ENCODE measurements around the gene LRRC61.
"Not testable (repeated sequence)": the region's sequence is repeated elsewhere in the genome, so short reads cannot be mapped to it uniquely, and the experiment has no call there.

LRRC61 gene

DNA sequence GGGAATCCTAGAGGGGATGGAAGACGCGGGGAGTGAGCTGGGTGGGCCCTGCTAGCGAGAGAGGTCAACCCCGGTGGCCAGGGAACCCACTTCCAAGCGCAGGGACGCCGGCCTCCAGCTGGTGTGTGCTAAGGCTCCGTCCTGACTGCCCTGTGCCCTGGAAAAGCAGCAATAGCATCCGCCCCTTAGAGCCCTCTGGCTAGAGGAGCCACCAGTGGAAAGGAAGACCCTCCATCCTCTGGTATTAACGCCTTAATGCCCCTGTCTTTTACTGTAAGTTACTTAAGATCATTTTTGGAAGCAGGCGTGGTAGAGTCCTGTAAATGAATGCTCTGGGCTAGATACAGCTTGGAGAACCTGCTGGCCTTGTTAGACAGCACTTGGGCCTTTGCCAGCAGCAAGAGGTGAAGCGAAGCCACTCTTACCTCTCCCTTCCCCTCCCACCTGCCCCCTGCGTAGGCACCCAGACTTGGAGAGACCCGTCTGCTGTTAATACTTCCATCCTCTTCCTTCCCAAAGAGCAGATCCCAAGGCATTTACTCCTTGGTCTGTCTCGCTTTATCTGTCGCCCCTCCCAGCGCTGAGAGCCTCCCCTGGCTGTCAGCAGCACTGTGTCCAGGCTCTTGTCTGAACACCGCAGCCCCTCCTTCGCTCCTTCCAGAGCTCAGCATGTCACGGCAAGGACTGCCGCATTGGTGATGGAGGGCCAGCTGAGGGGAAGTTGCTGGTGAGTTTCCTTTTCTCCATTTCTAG, 50.1 kb downstream of the LRRC61 start:
- DNase-seq = no peak

DNA sequence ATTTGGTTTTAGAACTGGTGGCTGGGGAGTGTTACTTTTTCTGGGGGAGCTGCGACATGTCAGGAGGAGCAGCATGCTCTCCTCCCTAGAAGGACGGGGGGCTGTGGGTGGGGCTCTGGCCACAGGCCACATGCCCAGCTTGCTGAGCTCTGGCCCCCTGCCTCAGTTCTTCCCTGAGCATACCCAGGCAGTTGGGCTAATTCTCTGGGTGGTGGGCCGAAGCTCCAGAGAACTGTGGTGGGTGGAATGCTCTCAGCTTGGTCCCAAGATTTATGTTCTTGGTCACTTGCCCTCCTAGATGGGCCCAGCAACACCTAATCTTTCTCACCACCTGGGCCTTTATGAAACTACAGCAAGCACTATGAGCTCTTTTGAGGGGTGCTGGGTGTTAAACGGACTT, 50.9 kb downstream of the LRRC61 start:
- DNase-seq = no peak

DNA sequence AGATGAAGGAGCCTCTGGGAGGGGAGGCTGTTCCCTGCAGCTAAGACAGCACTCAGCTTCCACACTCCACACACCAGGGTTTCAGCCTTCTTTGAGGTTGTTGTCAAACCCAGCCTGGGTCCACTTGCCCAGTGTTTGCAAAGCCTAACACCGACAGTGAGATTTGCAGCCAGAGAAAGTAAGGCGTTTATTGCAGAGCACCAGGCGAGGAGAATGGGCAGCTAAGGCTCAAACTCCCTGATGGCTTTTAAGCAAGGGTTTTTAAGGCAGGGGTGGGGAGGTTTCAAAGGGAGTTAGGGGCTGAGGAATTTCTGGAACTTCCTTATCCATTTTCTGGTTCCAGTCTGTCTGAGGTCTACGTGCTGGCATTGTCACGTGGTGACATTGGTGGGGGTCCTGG, 51.3 kb downstream of the LRRC61 start:
- DNase-seq = no peak

DNA sequence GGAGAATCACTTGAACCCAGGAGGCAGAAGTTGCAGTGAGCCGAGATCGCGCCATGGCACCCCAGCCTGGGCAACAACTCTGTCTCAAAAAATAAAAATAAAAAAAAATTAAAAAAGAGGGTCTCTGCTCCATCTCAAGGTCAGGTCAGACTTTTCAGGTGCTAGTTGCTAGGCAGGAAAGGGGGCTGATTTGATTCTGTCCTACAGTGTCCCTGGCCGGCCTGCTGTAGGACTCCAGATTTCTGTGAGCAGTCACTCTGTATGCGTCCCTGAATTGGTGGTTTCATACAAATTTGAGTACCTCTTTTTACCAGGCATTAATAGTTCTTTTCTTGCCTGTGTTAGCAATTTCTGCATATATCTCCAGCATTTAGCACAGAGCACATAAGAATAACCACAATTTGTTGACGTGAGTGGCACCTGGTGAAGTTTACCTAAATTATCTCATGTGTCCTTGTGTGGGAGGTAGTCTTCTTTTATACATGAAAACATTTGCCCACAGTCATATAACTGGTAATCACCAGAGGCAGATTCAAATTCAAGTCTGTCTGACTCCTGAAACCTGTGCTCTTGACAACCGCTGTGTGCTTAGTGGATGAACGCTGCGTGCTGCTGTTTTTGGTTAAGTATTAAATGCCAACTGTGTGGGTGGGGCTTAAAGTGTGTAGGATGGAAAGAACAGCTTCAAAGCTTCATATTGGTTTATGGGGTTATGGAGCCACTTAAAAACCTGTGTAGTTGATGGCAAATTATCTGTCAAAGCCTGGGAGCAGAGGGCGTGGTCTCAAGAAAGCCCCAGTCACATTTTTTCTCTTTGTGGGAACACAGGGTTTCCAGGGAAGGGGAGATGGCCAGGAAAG, 52.7 kb downstream of the LRRC61 start:
- no peak for DNase-seq

DNA sequence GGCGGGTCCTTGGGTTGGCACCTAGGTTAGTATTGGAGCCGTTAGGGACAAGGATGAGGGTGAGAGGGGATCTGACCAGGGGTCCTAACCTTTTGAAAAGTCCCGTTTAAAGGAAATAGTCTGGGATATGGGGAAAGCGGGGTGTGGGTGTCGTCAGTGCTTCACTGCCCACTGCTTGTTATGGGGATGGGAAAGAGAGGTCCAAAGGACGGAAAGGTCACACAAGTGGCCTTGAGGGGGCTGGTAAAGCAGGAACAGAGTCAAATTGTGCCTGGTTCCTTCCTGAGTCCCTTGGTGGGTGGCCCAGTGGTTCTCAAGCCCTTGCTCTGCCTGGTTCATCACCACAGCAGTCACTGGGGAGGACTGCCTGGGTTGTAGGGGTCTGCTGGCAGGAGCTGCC, 53.4 kb downstream of the LRRC61 start:
- DNase-seq = no peak

DNA sequence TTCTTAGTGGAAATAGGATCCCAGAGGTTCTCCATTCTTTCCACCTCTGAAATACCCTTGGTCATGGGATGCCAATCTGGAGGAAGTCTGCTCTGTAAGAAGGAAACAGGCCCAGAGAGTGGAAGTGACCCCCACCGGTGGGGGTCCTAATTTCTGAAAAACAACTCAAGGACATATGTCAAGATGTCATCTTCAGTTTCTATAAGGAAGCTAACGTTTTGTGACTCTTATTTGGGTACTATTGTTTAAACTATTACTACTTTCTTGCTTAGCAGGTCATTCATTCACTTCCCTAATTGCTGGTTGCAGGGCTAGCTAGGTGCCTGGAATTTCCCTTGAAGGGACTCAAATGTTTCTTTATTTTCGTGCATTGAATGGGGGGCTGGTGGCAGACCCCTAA, 54.0 kb downstream of the LRRC61 start:
- DNase-seq = no peak

DNA sequence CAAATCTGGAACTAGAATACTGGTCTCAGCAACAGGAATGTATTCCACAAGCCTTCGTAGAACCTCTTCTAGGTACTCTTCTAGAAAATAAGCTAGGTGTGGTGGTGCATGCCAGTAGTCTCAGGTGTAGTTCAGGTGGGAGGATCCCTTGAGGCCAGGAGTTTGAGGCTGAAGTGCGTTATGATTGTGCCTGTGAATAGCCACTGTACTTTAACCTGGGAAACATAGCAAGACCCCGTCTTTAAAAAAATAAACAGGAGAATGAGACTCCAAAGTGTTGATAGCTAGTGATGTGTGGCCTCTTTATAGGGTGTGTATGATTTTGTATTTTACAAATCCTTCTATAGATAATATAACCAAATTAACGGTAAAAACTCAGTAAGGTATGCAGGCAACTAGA, 54.5 kb downstream of the LRRC61 start:
- DNase-seq = no peak

DNA sequence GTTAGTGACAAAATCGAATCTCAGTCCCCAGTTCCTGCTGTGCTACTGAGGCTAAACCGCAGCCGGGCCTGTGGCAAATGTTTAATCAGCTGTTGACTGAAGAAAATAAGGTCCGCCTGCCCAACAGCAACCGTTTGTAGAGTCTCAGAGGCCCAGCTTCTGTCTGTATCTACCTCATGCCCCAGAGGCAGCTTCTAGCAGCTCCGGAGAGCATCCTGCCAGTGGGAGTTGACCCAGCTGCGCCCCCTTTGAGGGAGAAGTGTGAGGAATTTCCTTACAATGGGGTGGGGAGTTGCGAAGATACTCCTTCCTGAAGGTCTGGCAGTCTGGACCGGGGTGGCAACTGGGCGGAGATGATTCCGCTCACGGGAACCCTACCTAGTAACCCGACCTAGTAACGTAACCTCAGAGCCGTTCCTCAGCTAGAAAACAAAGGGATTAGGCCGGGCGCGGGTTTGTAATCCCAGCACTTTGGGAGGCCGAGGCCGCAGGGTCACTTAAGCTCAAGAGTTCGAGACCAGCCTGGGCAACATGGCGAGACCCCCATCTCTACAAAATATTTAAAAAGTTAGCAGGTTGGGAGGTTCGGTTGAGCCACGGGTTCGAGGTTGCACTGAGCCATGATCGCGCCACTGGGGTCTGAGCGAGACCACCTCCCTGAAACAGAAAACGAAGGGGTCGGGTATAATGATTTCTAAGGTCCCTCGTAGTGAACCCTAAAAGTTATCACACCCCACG, 55.1 kb downstream of the LRRC61 start:
- DNase-seq = no peak

DNA sequence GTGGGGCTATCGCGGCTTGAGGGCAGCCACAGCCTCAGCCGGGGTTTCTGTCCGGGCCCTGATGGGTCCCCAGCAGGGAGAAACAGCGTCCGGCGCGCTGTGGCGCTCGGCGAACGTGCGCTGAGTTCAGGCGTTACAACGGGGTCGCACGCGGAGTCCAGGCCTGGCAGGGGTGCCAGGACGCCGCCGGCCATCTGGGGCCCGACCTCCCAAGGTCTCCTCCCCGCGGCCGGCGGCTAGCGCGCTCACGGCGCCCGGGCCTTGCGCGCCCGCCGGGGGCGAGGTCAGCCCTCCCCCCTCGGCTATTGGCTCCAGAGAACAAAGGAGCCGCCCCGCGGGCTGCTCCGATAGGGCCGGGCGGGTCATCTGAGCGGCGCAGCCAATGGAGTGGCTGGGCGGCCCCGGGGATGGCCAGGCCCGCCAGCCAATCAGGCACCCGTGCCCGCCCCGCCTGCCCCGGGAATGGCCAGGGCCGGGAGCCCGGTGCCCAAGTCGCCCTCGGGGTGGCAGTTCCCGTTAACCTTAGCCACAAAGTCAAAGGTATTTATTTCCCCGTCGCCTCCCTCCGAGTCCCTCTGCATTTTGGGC, 55.8 kb downstream of the LRRC61 start, which contains the start of gene ZNF775:
ZNF775 (plus strand) TSS at position 478 of the 588 bp plus-strand sequence. CDS start 9,141 bp downstream, outside the sequence.
- peak; percentile 86 for DNase-seq

DNA sequence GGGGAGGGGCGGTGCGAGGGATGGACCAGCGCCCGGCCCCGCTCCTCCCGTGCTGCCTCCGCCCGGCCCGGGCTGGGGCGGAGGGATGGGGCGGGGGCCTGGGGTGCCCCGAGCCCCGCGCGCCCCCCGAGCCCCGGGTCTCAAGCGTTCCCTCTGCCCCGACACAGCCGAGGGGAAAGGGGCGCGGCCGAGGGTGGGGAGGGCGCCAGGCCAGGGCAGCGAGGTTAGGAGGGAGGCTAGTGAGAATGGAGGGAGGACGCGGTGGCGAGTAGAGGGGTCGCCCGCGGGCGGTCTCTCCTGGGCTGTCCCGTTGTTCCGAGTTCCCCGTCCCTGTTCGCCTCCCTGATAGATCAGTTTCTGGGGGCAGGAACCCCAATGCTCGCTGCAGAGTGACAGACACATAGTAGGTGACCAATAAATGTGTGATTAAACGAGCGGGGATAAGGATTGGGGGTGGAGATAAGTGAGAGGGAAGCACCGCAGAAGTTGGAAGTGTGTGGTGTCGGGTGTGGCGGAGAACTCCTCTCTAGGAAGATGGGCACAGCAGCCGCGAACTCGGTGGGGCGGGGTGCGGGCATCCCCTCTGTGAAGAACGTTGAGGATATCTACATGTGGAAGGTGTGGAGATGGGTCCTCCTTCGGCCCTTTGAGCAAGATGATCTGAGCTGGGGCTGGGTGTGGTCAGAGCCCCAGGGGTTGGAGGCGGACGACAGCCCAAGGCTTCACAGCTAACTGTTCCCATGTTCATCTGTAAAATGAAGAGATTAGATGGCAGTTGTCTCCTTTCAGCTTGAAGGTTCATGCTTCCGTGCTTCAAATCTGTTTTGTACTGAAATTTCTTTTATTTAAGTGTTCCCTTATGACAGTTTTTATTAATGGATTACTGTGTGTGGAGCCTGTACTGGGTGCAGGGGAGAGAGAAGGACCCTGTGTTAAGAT, 56.6 kb downstream of the LRRC61 start:
- no peak for DNase-seq

DNA sequence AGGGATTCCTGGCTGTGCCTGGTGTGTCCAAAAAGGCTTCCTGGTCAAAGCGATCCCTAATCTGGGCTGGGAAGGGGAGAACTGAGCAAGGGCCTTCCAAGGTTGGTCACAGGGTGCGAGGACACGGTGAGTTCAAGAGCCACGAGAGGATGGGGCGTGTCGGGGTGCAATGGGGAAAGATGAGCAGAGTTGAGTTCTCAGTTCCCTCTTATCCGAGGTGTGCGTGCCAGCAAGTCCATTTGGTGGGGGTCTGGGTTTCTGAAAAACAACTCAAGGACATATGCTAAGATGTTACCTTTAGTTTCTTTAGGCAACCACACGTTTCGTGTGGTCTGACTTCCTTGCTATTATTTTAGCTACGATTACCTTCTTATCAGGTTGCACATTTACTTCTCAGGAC, 57.3 kb downstream of the LRRC61 start:
- no peak for DNase-seq

DNA sequence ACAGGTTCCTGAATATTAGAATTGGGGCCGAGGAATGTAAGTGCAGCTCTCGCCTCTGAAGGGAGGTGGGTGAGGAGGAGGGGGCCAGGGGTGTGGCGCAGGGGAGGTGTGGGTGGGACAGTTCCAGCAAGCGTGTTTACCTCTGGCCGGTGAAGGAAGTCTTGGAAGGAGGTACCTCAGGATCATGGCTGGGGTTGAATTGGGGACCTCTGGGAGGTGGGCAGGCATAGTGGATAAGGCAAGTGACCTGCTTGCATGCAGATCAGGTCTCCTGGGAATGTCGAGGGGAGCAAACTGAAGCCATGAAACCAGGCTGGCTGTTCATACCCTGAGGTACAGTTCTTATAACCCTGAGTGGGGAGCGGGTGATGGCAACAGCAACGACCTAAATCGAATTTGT, 57.9 kb downstream of the LRRC61 start:
- DNase-seq = no peak

DNA sequence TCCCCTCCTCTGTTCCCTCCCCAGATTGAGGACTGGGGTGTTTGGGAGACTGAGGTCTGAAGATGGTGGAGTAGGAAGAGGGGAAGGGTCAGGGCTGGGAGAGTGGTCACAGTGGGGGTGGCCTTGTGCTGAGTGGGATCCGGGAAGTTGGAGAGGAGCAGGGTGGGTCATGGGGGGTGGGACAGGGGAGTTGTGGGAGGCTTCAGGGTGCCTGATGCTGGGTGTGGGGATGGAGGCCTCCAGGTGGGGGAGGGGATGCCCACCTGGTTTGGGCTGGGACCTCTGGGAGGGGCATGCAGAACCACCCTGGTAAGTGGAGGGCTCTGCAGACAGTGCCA, 58.6 kb downstream of the LRRC61 start:
- DNase-seq = no peak

DNA sequence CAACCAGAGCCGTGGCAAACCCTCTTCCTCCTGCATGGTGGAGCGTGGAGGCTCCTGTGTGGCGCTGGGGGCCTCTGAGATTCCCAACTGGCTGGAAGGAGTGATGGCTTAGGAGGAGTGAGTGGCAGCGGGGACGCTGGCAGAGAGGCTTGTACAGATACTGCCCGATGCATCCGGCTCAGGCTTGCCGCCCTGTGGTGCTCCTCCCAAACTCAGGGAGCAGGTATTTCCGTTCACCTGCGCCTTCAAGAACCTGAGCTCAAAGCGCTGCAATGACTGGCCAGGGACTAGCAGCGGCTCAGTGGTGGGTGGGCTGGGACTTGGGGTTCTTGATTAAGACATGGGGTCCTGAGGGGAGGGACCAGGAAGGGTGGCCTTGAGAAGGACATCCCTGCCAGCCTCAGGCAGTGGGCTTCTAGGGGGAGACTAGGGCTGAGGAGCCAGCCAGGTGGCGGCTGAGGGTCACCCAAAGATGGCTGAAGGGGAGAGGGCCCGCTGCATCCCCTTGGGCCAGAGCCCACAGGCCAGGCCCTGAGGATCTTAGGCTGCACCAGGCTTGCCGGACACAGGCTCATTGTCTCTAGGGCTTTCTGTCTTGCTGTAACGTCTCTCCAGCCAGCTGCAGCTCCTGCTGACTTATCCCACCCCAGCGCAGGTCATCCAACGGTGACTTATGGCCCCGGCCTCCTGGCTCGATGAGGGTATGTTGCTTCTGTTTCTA, 59.1 kb downstream of the LRRC61 start:
- DNase-seq = no peak

DNA sequence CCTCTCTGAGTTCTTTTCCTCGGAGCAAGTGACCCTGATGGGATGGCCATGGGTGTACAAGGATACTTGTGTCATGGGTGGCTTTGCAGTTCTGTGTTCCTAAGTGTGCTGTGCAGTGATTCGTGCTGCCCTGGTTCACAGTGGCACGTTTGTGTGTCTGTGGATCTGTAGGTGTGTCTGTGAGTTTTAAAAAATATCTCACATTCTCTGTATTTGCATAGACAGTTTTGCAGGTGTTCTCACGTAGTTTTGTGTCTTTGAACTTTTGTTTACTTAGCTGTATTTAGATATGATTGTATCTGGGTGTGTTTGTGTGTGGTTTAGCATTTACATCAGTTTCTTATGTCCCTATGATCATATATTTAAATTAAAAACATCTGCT, 59.7 kb downstream of the LRRC61 start:
- no peak for DNase-seq

DNA sequence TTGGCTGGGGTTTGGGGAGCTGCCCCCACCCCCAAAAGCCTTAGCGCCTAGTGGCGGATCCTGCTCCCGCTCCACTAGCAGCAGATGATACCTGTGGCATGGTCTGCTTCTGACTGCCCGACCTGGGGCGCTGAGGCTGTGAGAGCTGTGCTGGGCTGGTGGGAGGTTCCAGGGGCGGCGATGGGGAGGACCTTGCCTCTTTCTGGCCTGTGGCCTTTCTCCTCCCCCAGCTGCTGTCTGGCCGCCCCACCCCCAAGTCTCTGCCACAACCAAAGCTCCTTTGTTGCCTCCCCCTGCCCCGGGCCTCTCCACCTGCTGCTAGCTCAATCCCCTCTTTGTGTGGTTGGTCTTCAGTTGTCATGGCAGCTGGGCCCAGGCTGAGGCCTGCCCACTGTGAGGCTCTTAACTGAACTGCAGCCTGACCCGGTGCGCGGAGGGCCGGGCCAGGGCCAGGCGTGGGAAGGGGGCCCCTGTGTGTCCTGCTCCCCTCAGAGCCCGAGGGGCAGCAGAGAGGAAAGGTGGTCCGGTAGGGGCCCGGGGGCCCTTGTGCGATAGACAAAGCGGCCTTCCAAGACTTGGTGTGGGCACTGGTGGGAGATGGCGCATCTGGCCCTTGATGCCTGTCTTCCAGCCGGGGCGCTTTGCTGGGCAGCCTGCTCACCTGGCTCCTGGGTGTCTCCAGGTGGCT, 60.7 kb downstream of the LRRC61 start:
- DNase-seq = no peak

DNA sequence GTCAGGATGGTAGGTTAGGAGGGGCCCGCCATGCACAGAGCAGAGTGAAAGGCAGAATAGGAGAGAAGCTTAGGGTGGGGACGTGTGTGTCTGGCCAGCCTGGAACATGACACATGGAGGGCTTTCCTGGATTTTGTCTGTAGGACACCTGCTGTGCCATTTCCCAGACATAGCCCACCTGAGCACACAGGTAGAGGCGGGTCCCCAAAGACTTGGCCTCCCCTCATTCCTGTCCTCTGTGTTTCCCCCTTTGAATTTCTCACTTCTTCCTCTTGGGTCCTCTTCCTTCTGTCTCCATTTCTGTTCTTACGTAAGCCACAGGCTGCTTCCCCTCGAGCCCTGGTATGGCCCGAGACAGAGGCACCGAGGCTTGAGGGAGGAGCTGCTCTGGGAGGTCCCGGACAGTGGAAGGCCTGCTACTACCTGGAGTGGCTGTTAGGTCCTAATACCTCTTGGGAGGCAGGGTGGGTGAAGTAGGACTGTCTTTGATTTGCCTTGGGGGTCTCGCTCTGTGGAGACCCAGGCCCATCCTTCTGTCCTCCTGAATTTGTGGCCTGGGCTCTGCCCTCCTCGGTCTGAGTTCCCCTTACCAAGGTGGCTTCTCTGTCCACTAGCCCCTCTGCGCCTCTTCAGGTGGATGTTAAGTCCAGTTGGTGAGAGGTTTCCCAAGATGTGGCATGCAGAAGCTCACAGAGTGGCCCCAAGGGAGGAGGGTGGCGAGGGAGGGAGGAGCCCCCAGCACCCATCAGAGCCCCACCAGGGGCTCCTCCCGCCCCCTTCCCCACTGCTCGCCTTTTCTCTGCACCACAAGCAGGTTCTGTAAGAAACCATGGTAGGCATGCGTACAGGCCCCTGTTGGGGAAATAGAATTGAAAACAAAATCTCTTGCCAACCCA, 61.5 kb downstream of the LRRC61 start:
- DNase-seq = no peak

DNA sequence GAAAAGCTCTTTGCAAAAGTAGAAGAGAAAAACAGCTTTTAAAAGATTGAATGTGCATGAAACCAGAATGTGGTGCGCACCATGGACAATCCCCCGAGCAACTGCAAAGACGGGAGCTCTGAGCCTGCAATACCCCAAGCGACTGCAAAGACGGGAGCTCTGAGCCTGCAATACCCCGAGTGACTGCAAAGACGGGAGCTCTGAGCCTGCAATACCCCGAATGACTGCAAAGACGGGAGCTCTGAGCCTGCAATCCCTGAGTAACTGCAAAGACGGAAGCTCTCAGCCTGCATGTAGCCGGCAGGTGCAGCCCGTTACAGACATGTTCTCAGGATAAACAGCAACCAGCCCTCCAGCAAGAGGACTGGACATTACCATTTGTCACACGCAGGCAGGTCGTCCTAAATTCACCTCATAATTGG, 62.2 kb downstream of the LRRC61 start:
- no peak for DNase-seq

DNA sequence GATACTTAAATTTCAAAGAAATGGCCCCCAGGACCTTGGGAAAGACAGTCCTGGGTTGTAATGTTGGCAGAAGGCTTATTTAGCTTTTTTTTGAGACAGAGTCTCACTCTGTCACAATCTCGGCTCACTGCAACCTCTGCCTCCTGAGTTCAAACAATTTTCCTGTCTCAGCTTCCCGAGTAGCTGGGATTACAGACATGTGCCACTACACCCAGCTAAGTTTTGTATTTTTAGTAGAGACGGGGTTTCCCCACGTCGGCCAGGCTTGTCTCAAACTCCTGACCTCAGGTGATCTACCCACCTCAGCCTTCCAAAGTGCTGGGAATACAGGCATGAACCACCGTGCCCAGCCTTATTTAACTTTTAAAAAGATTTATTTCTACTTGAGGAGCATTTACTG, 62.7 kb downstream of the LRRC61 start:
- DNase-seq = not testable (repeated sequence)
